NCI-H2029 (cell line): ENCODE measurements around the gene TNFSF15.

ENCODE experiments used
- DNase-seq: peaks from one replicate; lab custom pipeline; 2025; lab: John Stamatoyannopoulos, UW

Gene TNFSF15

DNA sequence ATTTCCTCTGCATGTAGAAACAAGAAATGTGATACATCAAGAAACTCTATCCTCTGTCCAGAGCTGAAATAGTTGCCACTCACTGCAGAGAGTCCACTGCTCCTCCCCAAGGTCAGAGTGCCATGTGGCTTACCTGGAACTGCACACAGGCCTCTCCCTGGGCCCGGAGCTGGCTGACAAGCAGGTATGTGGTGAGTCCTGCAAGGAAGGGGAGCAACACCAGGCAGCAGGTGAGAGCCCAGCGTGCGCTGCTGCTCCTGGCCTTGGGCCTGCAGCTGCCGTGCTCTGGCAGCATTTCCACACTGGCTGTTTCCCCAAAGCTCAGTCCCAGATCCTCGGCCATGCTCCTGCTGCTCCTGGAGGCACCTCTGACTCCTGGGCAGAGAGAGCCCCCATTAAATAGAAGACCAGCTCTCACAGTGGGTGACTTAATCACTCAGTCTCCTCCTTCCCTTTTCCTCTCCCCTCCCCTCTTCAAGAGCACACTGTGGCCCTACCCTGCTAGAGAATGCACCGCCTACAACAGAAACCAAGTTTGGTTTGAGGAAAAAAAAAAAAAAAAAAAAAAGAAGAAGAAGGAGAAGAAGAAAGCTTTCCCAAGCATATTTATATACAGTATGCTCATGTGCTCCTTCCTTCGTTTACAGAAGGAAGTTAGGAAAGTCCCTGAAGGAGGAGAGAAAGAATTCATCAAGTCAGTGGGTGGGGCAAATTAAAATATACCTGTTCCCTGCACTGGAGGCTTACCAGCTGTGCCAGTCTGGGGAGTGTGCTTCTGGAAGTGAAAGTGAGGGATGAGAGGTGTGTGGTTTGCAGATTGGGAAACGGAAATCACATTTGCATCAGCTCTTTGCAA, at the start of gene TNFSF15:
Gene TNFSF15, minus strand, starts transcription at position 370 of the 856 bp plus-strand sequence. Its CDS starts 27 bp downstream, at position 343.
- peak; percentile 24 for DNase-seq

DNA sequence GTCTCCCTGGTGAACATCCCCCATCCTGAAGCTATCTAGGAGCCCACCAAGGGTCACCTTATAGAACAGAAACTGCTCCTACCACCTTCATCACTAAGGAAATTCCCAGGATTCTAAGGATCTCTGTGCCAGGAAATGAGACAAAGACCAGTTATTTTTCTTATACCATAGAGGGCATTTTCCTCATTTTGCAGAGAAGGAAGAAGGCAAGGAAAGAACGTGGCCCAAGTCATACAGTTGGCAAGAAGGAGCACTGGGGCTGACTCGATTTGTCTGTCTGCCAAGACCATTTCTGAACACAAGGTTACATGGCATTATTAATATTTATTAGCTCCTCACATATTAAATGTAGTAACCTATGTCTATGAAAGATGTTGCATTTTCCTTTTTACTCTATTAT, 49.6 kb upstream of the TNFSF15 start:
- no peak for DNase-seq

DNA sequence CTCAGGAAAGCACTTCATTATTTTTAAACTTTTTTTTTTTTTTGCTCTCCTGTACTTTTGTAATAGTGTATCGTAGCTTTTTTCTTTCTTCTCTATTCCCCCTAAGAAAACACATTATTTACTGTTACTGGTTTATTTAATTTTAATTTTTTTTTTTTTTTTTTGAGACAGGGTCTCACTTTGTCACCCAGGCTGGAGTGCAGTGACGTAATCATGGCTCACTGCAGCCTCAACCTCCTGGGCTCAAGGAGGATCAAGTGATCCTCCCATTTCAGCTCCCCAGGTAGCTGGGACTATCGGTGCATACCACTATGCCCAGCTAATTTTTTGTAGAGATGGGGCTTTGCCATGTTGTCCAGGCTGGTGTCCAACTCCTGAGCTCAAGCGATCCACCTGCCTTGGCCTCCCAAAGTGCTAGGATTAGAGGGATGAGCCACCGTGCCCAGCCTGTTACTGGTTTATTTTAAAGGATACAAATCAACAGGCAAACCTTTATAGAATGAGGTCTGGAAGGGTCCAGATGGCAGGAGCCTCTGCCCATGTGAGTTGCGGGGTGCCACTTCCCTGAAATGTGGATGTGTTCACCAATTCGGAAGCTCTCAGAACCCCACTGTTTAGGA, 49.0 kb upstream of the TNFSF15 start:
- no peak for DNase-seq

- no peak for DNase-seq
Measured at GRCh38 chr9:114853071-114853855, 47.4 kb upstream of the TNFSF15 start.

GRCh38 chr9:114852050-114852594, 46.3 kb upstream of the TNFSF15 start:
- DNase-seq = no peak

DNA sequence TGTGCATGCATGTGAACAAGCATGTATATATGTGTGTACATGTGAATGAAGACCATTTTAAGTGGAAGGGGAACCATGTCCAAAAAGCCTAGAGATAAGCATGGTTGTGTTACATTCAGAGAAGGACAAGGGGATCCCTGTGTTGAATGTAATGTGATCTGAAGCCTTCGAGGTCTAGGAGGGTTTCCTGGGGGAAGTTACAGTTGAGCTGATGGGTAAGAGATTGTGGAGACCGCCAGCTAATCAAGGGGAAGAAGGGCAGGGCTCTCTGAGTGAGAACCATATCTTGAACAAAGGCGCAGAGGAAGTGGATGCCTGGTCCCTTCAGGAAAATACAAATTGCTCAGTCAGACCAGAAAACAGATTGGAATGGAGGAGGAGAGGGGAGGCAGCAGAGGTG, 45.5 kb upstream of the TNFSF15 start:
- no peak for DNase-seq

- DNase-seq = no peak
Measured at GRCh38 chr9:114850871-114851270, 45.0 kb upstream of the TNFSF15 start.

- no peak for DNase-seq
Measured at GRCh38 chr9:114849450-114849849, 43.6 kb upstream of the TNFSF15 start.

DNA sequence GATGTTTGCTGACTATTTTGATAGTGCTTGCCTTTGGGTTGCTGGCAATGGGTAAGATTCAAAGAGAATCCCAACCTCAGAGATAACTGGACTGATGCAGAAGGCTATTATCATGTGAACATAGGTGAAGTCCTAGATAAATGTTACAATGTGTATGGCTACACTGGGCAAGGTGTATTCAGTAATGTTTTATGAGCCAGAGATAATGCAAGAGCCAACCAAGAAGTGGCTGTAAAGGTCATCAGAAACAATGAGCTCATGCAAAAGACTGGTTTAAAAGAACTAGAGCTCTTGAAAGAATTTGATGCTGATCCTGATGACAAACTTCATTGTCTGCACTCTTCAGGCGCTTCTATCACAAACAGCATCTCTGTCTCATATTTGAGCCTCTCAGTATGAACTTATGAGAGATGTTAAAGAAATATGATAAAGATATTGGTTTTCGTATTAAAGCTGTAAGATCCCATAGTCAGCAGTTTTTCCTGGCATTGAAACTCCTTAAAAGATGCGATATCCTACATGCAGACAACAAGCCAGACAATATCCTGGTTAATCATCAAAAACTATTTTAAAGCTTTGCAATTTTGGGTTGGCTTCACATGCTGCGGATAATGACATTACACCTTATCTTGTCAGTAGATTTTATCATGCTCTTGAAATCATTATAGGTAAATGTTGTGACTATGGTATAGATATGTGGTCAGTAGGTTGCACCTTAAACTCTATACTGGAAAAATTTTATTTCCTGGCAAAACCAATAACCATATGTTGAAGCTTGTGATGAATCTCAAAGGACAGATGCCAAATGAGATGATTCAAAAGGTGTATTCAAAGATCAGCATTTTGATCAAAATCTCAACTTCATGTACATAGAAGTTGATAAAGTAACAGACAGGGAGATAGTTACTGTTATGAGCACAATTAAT, 41.9 kb upstream of the TNFSF15 start:
- no peak for DNase-seq

DNA sequence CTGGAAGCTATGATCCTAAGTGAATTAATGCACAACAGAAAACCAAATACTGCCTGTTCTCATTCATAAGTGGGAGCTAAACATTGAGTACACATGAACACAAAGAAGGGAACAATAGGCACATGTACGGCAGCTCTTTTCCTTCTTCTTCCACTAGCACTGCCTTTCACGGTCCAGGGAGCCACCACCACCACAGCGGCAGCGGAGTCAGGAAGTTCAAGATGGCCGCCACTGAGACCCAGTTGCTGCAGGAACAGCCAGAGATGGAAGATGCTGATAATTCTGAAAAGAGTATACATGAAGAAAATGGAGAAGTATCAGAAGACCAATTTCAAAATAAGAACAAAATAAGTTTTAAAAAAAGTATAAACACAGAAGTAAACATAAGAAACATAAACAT, 39.5 kb upstream of the TNFSF15 start:
- no peak for DNase-seq

DNA sequence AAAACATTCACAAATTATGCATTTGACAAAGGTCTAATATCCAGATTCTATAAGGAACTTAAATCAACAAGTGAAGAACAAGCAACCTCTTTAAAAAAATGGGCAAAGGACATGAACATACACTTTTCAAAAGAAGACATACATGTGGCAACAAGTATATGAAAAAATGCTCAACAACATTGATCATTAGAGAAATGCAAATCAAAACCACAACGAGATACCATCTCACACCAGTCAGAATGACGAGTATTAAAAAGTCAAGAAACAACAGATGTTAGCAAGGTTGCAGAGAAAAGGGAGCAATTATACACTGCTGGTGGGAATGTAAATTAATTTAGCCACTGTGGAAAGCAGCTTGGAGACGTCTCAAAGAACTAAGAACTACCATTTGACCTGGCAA, 38.9 kb upstream of the TNFSF15 start:
- DNase-seq = no peak

DNA sequence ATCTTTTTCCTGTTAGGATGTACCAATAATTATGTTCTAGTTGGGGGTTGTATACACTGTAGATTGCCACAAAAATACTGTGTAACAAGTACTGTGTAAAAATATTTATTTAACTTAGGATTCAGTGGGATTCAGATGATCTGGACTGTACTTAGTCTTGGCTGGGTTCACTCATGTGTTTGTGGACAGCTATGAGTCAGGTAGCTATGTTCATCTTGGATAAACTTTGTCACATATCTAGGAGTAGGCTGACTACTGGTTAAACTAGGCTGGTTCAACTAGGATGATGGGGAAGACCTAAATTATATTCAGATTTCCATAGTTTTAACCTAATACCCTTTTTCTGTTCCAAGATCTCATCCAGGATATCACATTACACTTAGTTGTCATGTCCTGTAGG, 32.1 kb upstream of the TNFSF15 start:
- DNase-seq = no peak

DNA sequence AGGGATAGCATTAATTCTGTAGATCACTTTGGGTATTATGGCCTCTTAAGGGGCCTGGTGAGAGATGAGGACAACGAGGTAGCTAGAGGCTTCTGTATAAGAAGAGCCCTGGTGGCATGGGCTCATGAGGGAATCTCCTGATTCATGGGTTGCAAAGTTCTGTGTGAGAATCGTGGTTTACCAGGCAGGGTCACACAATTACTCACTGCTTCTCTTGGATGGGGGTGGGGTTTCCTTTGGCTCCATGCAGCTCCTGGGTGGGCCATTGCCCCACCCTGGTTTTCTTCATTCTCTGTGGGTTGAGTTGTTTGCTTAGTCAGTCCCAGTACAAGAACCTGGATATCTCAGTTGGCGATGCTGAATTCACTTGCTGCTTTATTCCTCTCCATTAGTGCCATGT, 30.9 kb upstream of the TNFSF15 start:
- no peak for DNase-seq

DNA sequence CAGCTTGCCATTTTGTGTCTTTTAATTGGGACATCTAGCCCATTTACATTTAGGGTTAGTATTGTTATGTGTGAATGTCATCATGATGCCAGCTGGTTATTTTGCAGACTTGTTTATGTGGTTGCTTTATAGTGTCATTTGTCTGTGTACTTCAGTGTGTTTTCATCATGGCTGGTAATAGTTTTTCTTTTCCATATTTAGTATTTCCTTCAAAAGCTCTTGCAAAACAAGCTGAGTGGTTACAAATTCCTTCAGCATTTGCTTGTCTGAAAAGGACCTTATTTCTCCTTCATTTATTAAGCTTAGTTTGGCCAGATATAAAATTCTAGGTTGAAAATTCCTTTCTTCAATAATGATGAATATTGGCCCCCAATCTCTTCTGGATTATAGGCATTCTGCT, 28.5 kb upstream of the TNFSF15 start:
- DNase-seq = no peak

DNA sequence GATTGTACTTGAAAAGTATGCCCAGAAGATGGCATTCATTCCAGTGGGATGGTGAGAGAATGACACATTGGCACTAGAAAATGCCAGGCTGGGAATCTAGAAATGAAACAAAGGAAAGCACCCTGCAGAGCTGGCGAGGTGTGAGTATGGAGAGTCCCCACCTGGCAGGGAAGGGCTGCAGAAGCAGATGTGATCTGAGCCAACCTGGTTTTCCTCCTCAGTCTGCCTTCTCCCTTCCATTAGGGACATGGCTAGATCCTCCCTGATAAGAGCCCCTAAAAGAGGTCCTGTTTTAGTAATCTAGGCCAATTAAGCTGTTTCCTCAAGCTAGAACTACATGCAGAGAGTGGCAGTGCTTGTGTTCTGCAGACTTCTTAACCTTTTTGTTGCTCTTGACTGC, 24.7 kb upstream of the TNFSF15 start:
- DNase-seq = no peak

- DNase-seq = no peak
Measured at GRCh38 chr9:114829574-114830440, 24.0 kb upstream of the TNFSF15 start.

DNA sequence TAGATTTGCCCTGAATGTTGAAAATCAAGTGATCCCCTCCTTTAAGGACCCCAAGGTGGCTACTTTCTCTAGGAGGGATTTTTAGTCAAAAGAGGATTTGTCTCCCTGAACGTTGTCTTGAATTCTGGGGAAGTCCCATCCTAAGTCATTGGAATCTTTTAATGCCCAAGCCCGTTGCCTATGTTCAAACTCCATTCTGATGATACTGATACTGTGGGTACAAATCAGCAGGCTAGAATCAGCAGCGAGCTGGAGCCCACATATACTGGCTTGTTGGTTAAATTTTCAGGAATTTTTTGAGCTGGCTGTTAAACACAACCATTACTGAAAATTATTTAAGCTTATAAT, 22.4 kb upstream of the TNFSF15 start:
- DNase-seq = no peak

DNA sequence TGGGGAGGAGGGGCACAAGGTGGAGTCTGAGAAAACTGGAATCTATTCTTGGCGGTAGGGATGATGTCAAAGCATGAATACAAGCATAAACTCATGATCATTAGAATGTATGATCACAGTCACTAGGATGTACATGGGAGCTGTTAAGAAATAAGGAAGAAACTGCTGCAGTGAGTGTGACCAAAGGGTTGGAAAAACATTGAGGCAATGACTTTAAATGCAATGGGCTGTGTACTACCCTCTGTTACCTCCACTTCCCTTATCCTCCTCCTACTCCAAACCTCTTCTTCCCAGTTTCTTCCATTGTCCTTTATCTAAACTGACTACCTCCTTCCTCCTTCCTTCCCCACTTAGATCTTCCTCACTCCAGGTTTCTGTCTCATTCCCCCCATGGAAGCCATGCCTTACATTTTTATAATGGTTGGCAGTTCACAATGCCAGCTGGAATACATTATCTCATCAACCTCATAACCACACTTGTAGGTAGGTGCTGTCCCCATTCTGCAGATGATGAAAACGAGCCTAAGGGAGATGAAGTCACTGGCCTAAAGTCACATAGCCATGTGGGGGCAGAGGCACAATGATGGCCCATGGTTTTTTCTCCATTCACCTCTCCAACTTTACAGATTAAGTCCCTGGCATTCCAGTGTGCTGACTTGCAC, 21.9 kb upstream of the TNFSF15 start:
- no peak for DNase-seq

DNA sequence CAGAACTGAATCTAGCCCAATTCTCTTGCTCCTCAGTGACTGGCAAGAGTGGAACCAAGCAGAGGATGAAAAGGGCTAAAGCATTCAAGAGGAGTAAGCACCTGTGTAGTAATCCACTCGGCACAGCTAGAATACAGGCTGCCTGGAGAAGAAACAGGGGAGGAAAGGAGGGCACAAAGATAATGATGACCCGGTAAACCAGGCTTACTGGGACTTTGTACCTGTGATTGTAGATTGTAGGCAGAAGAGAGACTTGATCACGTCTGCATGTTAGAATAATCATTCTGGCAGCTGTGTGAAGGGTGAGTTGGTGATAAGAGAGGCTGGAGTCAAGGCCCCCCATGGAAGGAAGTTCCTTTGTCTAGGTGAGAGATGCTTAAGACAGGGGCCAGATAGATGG, 20.6 kb upstream of the TNFSF15 start:
- no peak for DNase-seq
